ENCODE measurements around the gene SMTN. TPM values are rescaled to one million over a fixed set of nuclear protein-coding genes. Genes with fewer than 3 reads are reported as not detected.
A peak's percentile ranks its signal among the peaks of the same experiment; 100 is the strongest.

SMTN gene
- polyA plus RNA-seq, 1 of the 3 experiments (the other 2 are of a cell fraction) = 30.4 TPM

DNA sequence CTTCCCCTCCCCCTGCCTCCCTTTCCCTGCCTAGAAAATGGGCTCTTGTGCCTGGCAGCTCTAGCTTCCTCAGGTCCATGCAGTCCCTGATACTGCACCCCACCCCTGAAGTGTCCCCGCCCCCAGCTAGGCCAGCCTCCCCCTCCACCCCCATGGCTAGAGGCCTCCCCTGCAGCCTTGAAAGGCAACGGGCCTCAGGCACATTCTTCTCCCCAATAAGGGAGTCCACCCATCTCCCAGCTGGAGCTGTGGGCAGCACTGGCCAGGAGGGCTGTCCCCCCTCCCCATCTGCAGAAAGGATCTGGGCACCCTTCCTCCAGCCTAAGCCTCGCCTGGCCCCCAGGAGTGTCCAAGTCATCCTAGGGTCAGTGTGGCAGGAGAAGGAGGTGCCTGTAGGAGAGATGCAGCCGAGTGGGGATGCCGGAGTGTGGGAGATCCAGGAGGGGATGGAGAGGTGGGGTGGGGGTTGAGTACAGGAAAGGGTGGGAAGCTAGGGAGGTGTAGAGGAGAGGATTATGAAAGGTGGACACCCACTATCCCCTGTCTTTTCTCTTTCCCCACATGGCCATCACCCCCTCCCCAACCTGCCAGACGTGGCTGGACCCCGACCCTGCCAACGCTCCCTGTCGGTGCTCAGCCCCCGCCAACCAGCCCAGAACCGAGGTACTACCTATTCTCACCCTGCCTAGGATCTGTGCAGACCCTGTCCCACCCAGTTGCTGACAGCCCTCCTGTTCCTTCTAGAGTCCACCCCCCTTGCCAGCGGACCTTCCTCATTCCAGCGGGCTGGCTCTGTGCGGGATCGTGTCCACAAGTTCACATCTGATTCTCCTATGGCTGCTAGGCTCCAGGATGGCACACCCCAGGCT lies 9.3 kb downstream of the SMTN start:
- Histone ChIP-seq H3K27ac (ENCODE audit: low read depth in 2 of 2, low read length in 1 of 2) (no peak overlapping the region), H3K36me3 (replicated peaks in 1 of 2; ENCODE audit: control insufficient read depth in 1 of 2, insufficient read depth in 2 of 2, low read length in 1 of 2) (peaks cover 8 to 31% of the 10 kb centered on the region in 2 experiments), H3F3A (replicated peaks; ENCODE audit: insufficient read depth) (no peaks in the 10 kb centered on the region), H3K9me2 (no peaks in the 10 kb centered on the region), H4K20me1 (ENCODE audit: insufficient read depth) (no peaks in the 10 kb centered on the region), H3K4me2 (no peak overlapping the region), H2AFZ (ENCODE audit: low read depth) (no peak overlapping the region), H3K9me3 (no peaks in the 10 kb centered on the region), H3K79me2 (ENCODE audit: insufficient read depth) (peaks cover 12% of the 10 kb centered on the region), H3K4me3 (ENCODE audit: low read depth in 2 of 2, low read length in 1 of 2) (no peak overlapping the region), H3K27me3 (ENCODE audit: insufficient read depth) (no peaks in the 10 kb centered on the region), H3K4me1 (ENCODE audit: control insufficient read depth in 1 of 2, insufficient read depth in 2 of 2, low read depth in 1 of 2, low read length in 1 of 2) (peaks cover 0 to 3% of the 10 kb centered on the region in 2 experiments; a peak in 1 of 4 replicates), H3K9ac (no peak overlapping the region)
- POLR2A ChIA-PET = no interaction called here
- WGBS (ENCODE audit: low lambda C conversion rate) = 97% methylated on average over 11 of the region's 15 CpGs
- CTCF ChIA-PET = interaction anchor here (1.0 to 9.4 kb wide), 8 partner anchors 8 to 182 kb away, joined by 3 to 85 read pairs (median 10); partner anchors contain the start of genes PLA2G3 and SELENOM
- DNase-seq = peak; percentile 24
- no peak for TF ChIP-seq CHD2 (IDR thresholded peaks at IDR 0.05; ENCODE audit: low read length, partially characterized antibody)
- TF ChIP-seq ZBTB33 (IDR thresholded peaks at IDR 0.05; ENCODE audit: borderline replicate concordance, low read depth) = no peak
- no peak for TF ChIP-seq GATA2 (CRISPR knock-in tag; IDR thresholded peaks at IDR 0.05)
- TF ChIP-seq, protein P1, sequence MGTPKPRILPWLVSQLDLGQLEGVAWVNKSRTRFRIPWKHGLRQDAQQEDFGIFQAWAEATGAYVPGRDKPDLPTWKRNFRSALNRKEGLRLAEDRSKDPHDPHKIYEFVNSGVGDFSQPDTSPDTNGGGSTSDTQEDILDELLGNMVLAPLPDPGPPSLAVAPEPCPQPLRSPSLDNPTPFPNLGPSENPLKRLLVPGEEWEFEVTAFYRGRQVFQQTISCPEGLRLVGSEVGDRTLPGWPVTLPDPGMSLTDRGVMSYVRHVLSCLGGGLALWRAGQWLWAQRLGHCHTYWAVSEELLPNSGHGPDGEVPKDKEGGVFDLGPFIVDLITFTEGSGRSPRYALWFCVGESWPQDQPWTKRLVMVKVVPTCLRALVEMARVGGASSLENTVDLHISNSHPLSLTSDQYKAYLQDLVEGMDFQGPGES (IDR thresholded peaks at IDR 0.05; ENCODE audit: low read depth, low read length) = no peak
- TF ChIP-seq, protein P2, sequence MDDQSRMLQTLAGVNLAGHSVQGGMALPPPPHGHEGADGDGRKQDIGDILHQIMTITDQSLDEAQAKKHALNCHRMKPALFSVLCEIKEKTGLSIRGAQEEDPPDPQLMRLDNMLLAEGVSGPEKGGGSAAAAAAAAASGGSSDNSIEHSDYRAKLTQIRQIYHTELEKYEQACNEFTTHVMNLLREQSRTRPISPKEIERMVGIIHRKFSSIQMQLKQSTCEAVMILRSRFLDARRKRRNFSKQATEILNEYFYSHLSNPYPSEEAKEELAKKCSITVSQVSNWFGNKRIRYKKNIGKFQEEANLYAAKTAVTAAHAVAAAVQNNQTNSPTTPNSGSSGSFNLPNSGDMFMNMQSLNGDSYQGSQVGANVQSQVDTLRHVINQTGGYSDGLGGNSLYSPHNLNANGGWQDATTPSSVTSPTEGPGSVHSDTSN (IDR thresholded peaks at IDR 0.05) = no peak
- TF ChIP-seq TAF1 (IDR thresholded peaks at IDR 0.05; ENCODE audit: borderline replicate concordance, low read depth, low read length) = no peak
- no peak for TF ChIP-seq RCOR1 (IDR thresholded peaks at IDR 0.05; ENCODE audit: low read length)
- TF ChIP-seq YY1 (IDR thresholded peaks at IDR 0.05; ENCODE audit: low read depth) = no peak
- TF ChIP-seq MAX (IDR thresholded peaks at IDR 0.05; ENCODE audit: low read depth) = no peak
- TF ChIP-seq TCF12 (IDR thresholded peaks at IDR 0.05) = no peak
- no peak for TF ChIP-seq TEAD4 (IDR thresholded peaks at IDR 0.05; ENCODE audit: borderline replicate concordance, insufficient read depth)
- no peak for TF ChIP-seq SIN3A (IDR thresholded peaks at IDR 0.05; ENCODE audit: borderline replicate concordance, low read depth, low read length)
- TF ChIP-seq MEF2A (IDR thresholded peaks at IDR 0.05; ENCODE audit: borderline replicate concordance, low read depth) = no peak
- TF ChIP-seq FOXJ3 (CRISPR knock-in tag; IDR thresholded peaks at IDR 0.05) = no peak

Data from SK-N-SH (cell line).